SK-N-SH (cell line): ENCODE data around the gene COG8. TPM values are rescaled to one million over a fixed set of nuclear protein-coding genes. Genes with fewer than 3 reads are reported as not detected.

Source experiments
- CTCF ChIA-PET: fragments of 300-600, 350-600 bp; formaldehyde crosslinking; extraction: SDS; loops from one replicate; lab custom pipeline; 2021; lab: Yijun Ruan, JAX
- POLR2A ChIA-PET: fragments of 350-600 bp; sonication (Branson Sonifier 250); formaldehyde crosslinking; extraction: SDS; loops from one replicate; lab custom pipeline; 2020; ENCODE audit warnings: antibody characterized with exemption, inconsistent platforms; lab: Yijun Ruan, JAX
- DNase-seq: peaks from one replicate; pipeline ENCODE4 v3.0.0; 2012
- H2AFZ ChIP-seq: fragments of 200-600 bp; sonication (generic); 2 replicates; pipeline ENCODE4 v1.8.1; 2016; ENCODE audit warnings: antibody characterized with exemption, mild to moderate bottlenecking, low read depth
- H3F3A ChIP-seq: fragments of 200-600 bp; sonication (generic); replicated peaks from 2 replicates; pipeline ENCODE3; 2016; ENCODE audit warnings: antibody characterized with exemption, mild to moderate bottlenecking; ENCODE audit not compliant: insufficient read depth
- H3K27ac ChIP-seq, 2 experiments: fragments of 200-500 bp in 1 of 2; fragments of 200-600 bp in 1 of 2; sonication (Bioruptor generic) in 1 of 2; sonication (generic), shearing (Covaris generic) in 1 of 2; 2 replicates each; pipeline versions ENCODE4 v1.5.1 to v1.6.1; 2014 to 2016; ENCODE audit warnings: low read depth in 2 of 2, inconsistent platforms in 1 of 2, low read length in 1 of 2, mild to moderate bottlenecking in 1 of 2, mixed read lengths in 1 of 2
- H3K27me3 ChIP-seq: fragments of 200-600 bp; sonication (generic), shearing (Covaris generic); 2 replicates; pipeline ENCODE4 v1.6.1; 2016; ENCODE audit warnings: mixed run types; ENCODE audit not compliant: insufficient read depth
- H3K36me3 ChIP-seq, 2 experiments: fragments of 200-500 bp in 1 of 2; fragments of 200-600 bp in 1 of 2; sonication (Bioruptor generic) in 1 of 2; sonication (generic) in 1 of 2; replicated peaks in 1 of 2; 2 replicates each; pipeline versions ENCODE3 to v1.5.1; 2014 to 2016; ENCODE audit warnings: low read length in 1 of 2, mild to moderate bottlenecking in 1 of 2; ENCODE audit not compliant: insufficient read depth in 2 of 2, control insufficient read depth in 1 of 2
- H3K4me1 ChIP-seq, 2 experiments: fragments of 200-500 bp in 1 of 2; fragments of 200-600 bp in 1 of 2; sonication (Bioruptor generic) in 1 of 2; sonication (generic), shearing (Covaris generic) in 1 of 2; 2 replicates each; pipeline versions ENCODE4 v1.5.1 to v1.6.1; 2014 to 2016; ENCODE audit warnings: low read depth in 1 of 2, low read length in 1 of 2, mixed run types in 1 of 2; ENCODE audit not compliant: insufficient read depth in 2 of 2, control insufficient read depth in 1 of 2
- H3K4me2 ChIP-seq: fragments of 200-600 bp; sonication (generic), shearing (Covaris generic); 2 replicates; pipeline ENCODE4 v1.6.1; 2017; ENCODE audit warnings: mixed run types
- H3K4me3 ChIP-seq, 2 experiments: fragments of 200-500 bp in 1 of 2; fragments of 200-600 bp in 1 of 2; sonication (Bioruptor generic) in 1 of 2; sonication (generic), shearing (Covaris generic) in 1 of 2; 2 replicates each; pipeline versions ENCODE4 v1.5.1 to v1.8.1; 2014 to 2016; ENCODE audit warnings: low read depth in 2 of 2, inconsistent platforms in 1 of 2, low read length in 1 of 2, mild to moderate bottlenecking in 1 of 2, mixed read lengths in 1 of 2, moderate library complexity in 1 of 2
- H3K79me2 ChIP-seq: fragments of 200-600 bp; sonication (generic); 2 replicates; pipeline ENCODE4 v1.8.1; 2017; ENCODE audit warnings: mild to moderate bottlenecking; ENCODE audit not compliant: insufficient read depth
- H3K9ac ChIP-seq: fragments of 200-600 bp; sonication (generic); 2 replicates; pipeline ENCODE4 v1.6.1; 2017; ENCODE audit warnings: mixed run types
- H3K9me2 ChIP-seq: fragments of 200-600 bp; sonication (generic); 2 replicates; pipeline ENCODE4 v1.6.1; 2017; ENCODE audit warnings: mixed run types
- H3K9me3 ChIP-seq: fragments of 200-600 bp; sonication (generic); 2 replicates; pipeline ENCODE4 v1.6.1; 2017; ENCODE audit warnings: mixed run types, mild to moderate bottlenecking, moderate library complexity
- H4K20me1 ChIP-seq: fragments of 200-600 bp; sonication (generic); 2 replicates; pipeline ENCODE4 v1.6.1; 2017; ENCODE audit warnings: mild to moderate bottlenecking, mixed run types; ENCODE audit not compliant: insufficient read depth
- EP300 ChIP-seq, 2 experiments: IDR thresholded peaks; 2 replicates each; pipeline versions ENCODE4 v1.4.0 to v1.6.1; 2012; ENCODE audit warnings: borderline replicate concordance in 1 of 2, low read depth in 1 of 2, low read length in 1 of 2
- EZH2phosphoT487 ChIP-seq: fragments of 200-600 bp; sonication (generic); IDR thresholded peaks from 2 replicates; pipeline ENCODE4 v1.6.1; 2017; ENCODE audit warnings: low read depth, mixed run types, mild to moderate bottlenecking, antibody characterized with exemption, moderate library complexity, borderline replicate concordance
- FOSL2 ChIP-seq: IDR thresholded peaks from 2 replicates; pipeline ENCODE4 v1.4.0; 2012; ENCODE audit warnings: low read depth, mild to moderate bottlenecking, moderate library complexity, borderline replicate concordance
- FOXJ3 ChIP-seq: sonication (generic); formaldehyde crosslinking; IDR thresholded peaks from 2 replicates; pipeline ENCODE4 v1.5.1; 2020; ENCODE audit warnings: mild to moderate bottlenecking, missing genetic modification reagents
- FOXM1 ChIP-seq: IDR thresholded peaks from 2 replicates; pipeline ENCODE4 v1.4.0; 2012; ENCODE audit warnings: low read depth, mild to moderate bottlenecking
- GABPA ChIP-seq: IDR thresholded peaks from 2 replicates; pipeline ENCODE4 v1.4.0; 2012; ENCODE audit warnings: low read depth, mild to moderate bottlenecking
- GATA2 ChIP-seq: sonication (generic); formaldehyde crosslinking; IDR thresholded peaks from 2 replicates; pipeline ENCODE4 v1.5.0; 2020; ENCODE audit warnings: mild to moderate bottlenecking, missing genetic modification reagents
- IRF3 ChIP-seq: fragments of 150-350 bp; IDR thresholded peaks from 2 replicates; pipeline ENCODE4 v1.6.1; 2016; ENCODE audit warnings: mild to moderate bottlenecking, low read depth, low read length
- MAX ChIP-seq: IDR thresholded peaks from 2 replicates; pipeline ENCODE4 v1.4.0; 2012; ENCODE audit warnings: low read depth
- MXI1 ChIP-seq: IDR thresholded peaks from 2 replicates; pipeline ENCODE4 v1.6.1; 2012; ENCODE audit warnings: mild to moderate bottlenecking, low read depth, low read length, improper control_type of control experiment
- POLR2AphosphoS5 ChIP-seq: IDR thresholded peaks from 2 replicates; pipeline ENCODE4 v1.6.1; 2012; ENCODE audit warnings: low read depth, low read length
- RCOR1 ChIP-seq: fragments of 150-350 bp; IDR thresholded peaks from 2 replicates; pipeline ENCODE4 v1.6.1; 2017; ENCODE audit warnings: antibody characterized with exemption, low read length
- REST ChIP-seq: IDR thresholded peaks from 2 replicates; pipeline ENCODE4 v1.6.1; 2012; ENCODE audit warnings: mild to moderate bottlenecking, low read depth, low read length, moderate library complexity
- SIN3A ChIP-seq: IDR thresholded peaks from 2 replicates; pipeline ENCODE4 v1.6.1; 2012; ENCODE audit warnings: low read depth, mild to moderate bottlenecking, low read length, moderate library complexity, borderline replicate concordance
- TAF1 ChIP-seq: IDR thresholded peaks from 2 replicates; pipeline ENCODE4 v1.6.1; 2012; ENCODE audit warnings: low read depth, mild to moderate bottlenecking, low read length, moderate library complexity, borderline replicate concordance
- USF2 ChIP-seq: fragments of 150-350 bp; IDR thresholded peaks from 2 replicates; pipeline ENCODE4 v1.6.1; 2017; ENCODE audit warnings: antibody characterized with exemption, low read length, low read depth, borderline replicate concordance
- WGBS: methylation state at CpG from one replicate; pipeline ENCODE4 v1.1.6; 2017; ENCODE audit warnings: low lambda C conversion rate; 5-methylcytosine and 5-hydroxymethylcytosine counted together
- polyA plus RNA-seq, 3 experiments: library from polyadenylated mRNA; depleted of rRNA; stranded (reverse); fragments of >200 nt; gene quantifications; 2 replicates each; pipeline ENCODE4 v1.2.3, GENCODE V29; 2012
- TF ChIP-seq, protein P1 (sequence below): IDR thresholded peaks from 2 replicates; pipeline ENCODE4 v1.4.0; 2012; ENCODE audit warnings: low read depth, borderline replicate concordance
- TF ChIP-seq, protein P2 (sequence below): fragments of 200-600 bp; sonication (generic); IDR thresholded peaks from 2 replicates; pipeline ENCODE4 v1.6.1; 2017; ENCODE audit warnings: antibody characterized with exemption, mild to moderate bottlenecking, moderate library complexity

The COG8 gene
- polyA plus RNA-seq, 1 of the 3 experiments (the other 2 are of a cell fraction) = 30.2 TPM

GRCh38 chr16:69310653-69311532, 28.5 kb downstream of the COG8 start, which contains the start of gene VPS4A:
TSS of gene VPS4A (plus strand) at chr16:69311350. CDS start at chr16:69311512, 162 bp downstream.
- peak within 1 kb of the TSS; percentile 94 for H3K4me2 ChIP-seq
- peak; percentile 18; the same call in 1 of the 2 replicates for TF ChIP-seq POLR2AphosphoS5
- peak; percentile 84 for TF ChIP-seq TAF1
- no peak for TF ChIP-seq USF2
- TF ChIP-seq FOXJ3 = no peak
- TF ChIP-seq, protein P1, sequence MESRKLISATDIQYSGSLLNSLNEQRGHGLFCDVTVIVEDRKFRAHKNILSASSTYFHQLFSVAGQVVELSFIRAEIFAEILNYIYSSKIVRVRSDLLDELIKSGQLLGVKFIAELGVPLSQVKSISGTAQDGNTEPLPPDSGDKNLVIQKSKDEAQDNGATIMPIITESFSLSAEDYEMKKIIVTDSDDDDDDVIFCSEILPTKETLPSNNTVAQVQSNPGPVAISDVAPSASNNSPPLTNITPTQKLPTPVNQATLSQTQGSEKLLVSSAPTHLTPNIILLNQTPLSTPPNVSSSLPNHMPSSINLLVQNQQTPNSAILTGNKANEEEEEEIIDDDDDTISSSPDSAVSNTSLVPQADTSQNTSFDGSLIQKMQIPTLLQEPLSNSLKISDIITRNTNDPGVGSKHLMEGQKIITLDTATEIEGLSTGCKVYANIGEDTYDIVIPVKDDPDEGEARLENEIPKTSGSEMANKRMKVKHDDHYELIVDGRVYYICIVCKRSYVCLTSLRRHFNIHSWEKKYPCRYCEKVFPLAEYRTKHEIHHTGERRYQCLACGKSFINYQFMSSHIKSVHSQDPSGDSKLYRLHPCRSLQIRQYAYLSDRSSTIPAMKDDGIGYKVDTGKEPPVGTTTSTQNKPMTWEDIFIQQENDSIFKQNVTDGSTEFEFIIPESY = no peak
- TF ChIP-seq EP300 (IDR thresholded peaks at IDR 0.05; ENCODE audit: borderline replicate concordance in 1 of 2, low read depth in 1 of 2, low read length in 1 of 2) = no peak
- TF ChIP-seq MXI1 = peak; percentile 51
- TF ChIP-seq MAX = no peak
- TF ChIP-seq, protein P2, sequence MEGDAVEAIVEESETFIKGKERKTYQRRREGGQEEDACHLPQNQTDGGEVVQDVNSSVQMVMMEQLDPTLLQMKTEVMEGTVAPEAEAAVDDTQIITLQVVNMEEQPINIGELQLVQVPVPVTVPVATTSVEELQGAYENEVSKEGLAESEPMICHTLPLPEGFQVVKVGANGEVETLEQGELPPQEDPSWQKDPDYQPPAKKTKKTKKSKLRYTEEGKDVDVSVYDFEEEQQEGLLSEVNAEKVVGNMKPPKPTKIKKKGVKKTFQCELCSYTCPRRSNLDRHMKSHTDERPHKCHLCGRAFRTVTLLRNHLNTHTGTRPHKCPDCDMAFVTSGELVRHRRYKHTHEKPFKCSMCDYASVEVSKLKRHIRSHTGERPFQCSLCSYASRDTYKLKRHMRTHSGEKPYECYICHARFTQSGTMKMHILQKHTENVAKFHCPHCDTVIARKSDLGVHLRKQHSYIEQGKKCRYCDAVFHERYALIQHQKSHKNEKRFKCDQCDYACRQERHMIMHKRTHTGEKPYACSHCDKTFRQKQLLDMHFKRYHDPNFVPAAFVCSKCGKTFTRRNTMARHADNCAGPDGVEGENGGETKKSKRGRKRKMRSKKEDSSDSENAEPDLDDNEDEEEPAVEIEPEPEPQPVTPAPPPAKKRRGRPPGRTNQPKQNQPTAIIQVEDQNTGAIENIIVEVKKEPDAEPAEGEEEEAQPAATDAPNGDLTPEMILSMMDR = peak; percentile 66
- TF ChIP-seq FOXM1 = no peak
- no peak for TF ChIP-seq IRF3
- no peak for TF ChIP-seq FOSL2
- no peak for TF ChIP-seq GATA2 (CRISPR knock-in tag)
- no peak for TF ChIP-seq RCOR1
- TF ChIP-seq SIN3A = peak; percentile 96; the same call in 1 of the 2 replicates
- TF ChIP-seq REST = 0 out of 2 replicates have a peak, but pooled peaks have one; percentile 41
- TF ChIP-seq EZH2phosphoT487 = no peak
- TF ChIP-seq GABPA = no peak

More at GRCh38 chr16:69310653-69311532, 28.5 kb downstream of the COG8 start, which contains the start of gene VPS4A:
- Histone ChIP-seq H3K9ac (peak within 1 kb of the TSS; percentile 89), H3K4me1 (peaks cover 0 to 5% of the 10 kb centered on the region in 2 experiments; a peak in 1 of 4 replicates), H3F3A (peaks cover 20% of the 10 kb centered on the region), H2AFZ (peak within 1 kb of the TSS; percentile 90; the same call in 1 of the 2 replicates), H3K36me3 (peaks cover 10 to 18% of the 10 kb centered on the region in 2 experiments), H4K20me1 (peaks cover 10% of the 10 kb centered on the region; the same call in 1 of the 2 replicates), H3K9me2 (no peaks in the 10 kb centered on the region), H3K79me2 (peaks cover 44% of the 10 kb centered on the region), H3K4me3 (peak within 1 kb of the TSS; percentile 76 to 85), H3K27me3 (no peaks in the 10 kb centered on the region), H3K9me3 (no peaks in the 10 kb centered on the region), H3K27ac (peak within 1 kb of the TSS; percentile 79 to 80)
- 26% methylated on average over 25 of the region's 70 CpGs for WGBS
- CTCF ChIA-PET = interaction anchor here (0.6 to 3.1 kb wide), 9 partner anchors 9 to 161 kb away, joined by 3 to 16 read pairs (median 3); partner anchors contain the start of gene PDF
- DNase-seq = peak; percentile 99
- POLR2A ChIA-PET = no interaction called here
